ENCODE data around the gene SNX13. TPM values are rescaled to one million over a fixed set of nuclear protein-coding genes. Genes with fewer than 3 reads are reported as not detected.
A peak's percentile ranks its signal among the peaks of the same experiment; 100 is the strongest.

The SNX13 gene
- total RNA-seq, 4 donors from 2014 or later = 15.9 to 39.9 (median 35.1) TPM

DNA sequence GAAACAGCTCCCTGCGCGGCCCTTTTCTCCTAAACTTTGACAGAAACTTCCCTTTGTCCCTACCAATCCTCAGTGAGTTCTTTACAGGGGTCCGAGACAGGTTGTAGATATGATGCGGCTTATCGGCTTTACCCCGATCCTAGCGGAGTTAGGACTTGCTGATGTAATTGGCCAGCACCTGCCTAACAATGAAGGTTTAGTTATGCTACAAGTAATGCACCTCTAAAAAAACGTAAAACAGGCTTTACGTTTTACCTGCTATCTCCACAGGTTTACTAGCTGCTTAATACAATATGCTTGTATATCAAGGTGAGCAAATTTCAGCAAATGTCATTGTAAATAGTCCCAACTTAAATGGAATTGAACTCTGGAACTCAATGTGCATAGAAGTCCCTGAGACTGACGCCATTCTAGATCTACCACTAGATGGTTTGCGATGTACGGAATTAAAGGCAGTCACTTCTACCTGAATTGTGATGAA is 697 bp upstream of the SNX13 start:
- no peak for DNase-seq
- no peaks in the 10 kb centered on the region for H3K9me3 ChIP-seq

DNA sequence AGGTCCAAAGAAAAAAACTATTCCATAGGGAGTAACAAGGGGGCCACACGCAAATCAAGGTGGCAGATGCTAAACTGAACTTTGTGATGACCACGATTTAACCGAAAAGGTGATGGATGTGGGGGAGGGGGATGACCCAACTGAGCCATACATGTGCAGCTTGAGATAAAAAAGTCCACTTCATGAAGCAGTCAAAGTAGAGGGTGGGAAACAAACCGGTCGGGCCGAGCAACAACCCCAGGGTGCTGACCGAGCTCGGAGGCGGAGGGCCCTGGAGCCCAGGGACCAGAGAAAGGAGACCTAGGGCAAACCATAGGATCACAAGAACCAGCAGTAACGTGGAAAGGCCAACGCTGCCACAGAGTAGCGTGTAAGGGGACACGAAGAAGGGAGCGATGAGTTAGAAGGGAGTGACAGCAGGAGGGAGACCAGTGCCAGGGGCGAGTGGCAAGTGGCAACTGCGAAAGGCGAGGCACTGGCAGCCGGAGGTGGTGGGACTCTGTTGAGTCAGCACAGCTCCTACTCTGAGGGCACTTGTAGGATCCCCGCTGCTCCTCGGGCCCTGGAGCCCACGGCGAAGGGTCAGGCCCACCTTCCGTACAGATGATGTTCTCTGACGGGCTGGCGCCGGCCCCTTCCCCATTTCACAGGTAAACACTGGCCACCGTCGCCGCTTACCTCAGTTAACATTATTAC is 540 bp downstream of the SNX13 start:
- 0% methylated on average over 15 to 26 of the region's 29 CpGs for WGBS, 2 donors
- TF ChIP-seq, protein P1, sequence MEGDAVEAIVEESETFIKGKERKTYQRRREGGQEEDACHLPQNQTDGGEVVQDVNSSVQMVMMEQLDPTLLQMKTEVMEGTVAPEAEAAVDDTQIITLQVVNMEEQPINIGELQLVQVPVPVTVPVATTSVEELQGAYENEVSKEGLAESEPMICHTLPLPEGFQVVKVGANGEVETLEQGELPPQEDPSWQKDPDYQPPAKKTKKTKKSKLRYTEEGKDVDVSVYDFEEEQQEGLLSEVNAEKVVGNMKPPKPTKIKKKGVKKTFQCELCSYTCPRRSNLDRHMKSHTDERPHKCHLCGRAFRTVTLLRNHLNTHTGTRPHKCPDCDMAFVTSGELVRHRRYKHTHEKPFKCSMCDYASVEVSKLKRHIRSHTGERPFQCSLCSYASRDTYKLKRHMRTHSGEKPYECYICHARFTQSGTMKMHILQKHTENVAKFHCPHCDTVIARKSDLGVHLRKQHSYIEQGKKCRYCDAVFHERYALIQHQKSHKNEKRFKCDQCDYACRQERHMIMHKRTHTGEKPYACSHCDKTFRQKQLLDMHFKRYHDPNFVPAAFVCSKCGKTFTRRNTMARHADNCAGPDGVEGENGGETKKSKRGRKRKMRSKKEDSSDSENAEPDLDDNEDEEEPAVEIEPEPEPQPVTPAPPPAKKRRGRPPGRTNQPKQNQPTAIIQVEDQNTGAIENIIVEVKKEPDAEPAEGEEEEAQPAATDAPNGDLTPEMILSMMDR (IDR thresholded peaks at IDR 0.05) = no peak
- no peak for TF ChIP-seq POLR2A (IDR thresholded peaks at IDR 0.05)

More for the DNA sequence above, 697 bp upstream of the SNX13 start:
- intact Hi-C loops (cut with DNase I) = no loop called here
- H3K4me1 ChIP-seq = peaks cover 4 to 43% (median 14%) of the 10 kb centered on the region in 3 donors
- WGBS, 2 donors = 8 to 11% methylated on average over 12 of the region's 12 CpGs
- H3K27me3 ChIP-seq = no peaks in the 10 kb centered on the region
- H3K36me3 ChIP-seq = no peaks in the 10 kb centered on the region
- peak overlapping the region; percentile 76 to 97 (median 90) for H3K4me3 ChIP-seq
- TF ChIP-seq POLR2A (IDR thresholded peaks at IDR 0.05) = no peak
- TF ChIP-seq, protein P1 (IDR thresholded peaks at IDR 0.05) = no peak
- peak overlapping the region; percentile 93 to 98 (median 96) for H3K27ac ChIP-seq

DNA sequence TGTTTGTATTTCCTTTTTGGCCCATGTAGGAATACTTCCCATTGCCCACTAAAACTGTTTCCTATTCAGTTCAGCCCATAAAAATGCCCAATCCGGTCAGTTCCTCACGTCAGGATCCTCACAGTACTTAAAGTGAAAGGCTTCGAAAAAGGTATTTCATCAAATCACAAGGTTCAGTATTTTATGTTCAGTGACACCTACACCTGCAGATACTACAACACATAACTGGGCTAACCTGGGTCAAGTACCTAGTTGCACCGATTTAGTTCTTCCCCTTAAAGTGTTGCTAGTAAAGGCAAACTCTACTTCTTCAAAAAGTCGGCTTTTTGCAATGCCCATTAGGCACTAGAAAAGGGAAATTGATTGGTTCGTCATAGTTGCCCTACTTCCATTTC is 1.1 kb downstream of the SNX13 start:
- no peak for DNase-seq
- peaks cover 4 to 57% (median 14%) of the 10 kb centered on the region in 3 donors for H3K4me1 ChIP-seq
- no peak for TF ChIP-seq POLR2A (IDR thresholded peaks at IDR 0.05)
- TF ChIP-seq, protein P1 (IDR thresholded peaks at IDR 0.05) = no peak
- H3K36me3 ChIP-seq = no peaks in the 10 kb centered on the region
- H3K4me3 ChIP-seq = peak overlapping the region; percentile 76 to 97 (median 90)
- no peaks in the 10 kb centered on the region for H3K9me3 ChIP-seq
- intact Hi-C loops (cut with DNase I) = no loop called here
- H3K27ac ChIP-seq = peak overlapping the region; percentile 93 to 98 (median 96)
- 3 to 4% methylated on average over 6 of the region's 6 CpGs for WGBS, 2 donors
- no peaks in the 10 kb centered on the region for H3K27me3 ChIP-seq

More for the DNA sequence above, 540 bp downstream of the SNX13 start:
- no peak for DNase-seq
- Histone ChIP-seq H3K9me3 (no peaks in the 10 kb centered on the region), H3K27me3 (no peaks in the 10 kb centered on the region), H3K4me3 (peak overlapping the region; percentile 76 to 97 (median 90)), H3K27ac (peak overlapping the region; percentile 93 to 98 (median 96)), H3K4me1 (peaks cover 4 to 51% (median 14%) of the 10 kb centered on the region in 3 donors), H3K36me3 (no peaks in the 10 kb centered on the region)
- intact Hi-C loops (cut with DNase I) = no loop called here

DNA sequence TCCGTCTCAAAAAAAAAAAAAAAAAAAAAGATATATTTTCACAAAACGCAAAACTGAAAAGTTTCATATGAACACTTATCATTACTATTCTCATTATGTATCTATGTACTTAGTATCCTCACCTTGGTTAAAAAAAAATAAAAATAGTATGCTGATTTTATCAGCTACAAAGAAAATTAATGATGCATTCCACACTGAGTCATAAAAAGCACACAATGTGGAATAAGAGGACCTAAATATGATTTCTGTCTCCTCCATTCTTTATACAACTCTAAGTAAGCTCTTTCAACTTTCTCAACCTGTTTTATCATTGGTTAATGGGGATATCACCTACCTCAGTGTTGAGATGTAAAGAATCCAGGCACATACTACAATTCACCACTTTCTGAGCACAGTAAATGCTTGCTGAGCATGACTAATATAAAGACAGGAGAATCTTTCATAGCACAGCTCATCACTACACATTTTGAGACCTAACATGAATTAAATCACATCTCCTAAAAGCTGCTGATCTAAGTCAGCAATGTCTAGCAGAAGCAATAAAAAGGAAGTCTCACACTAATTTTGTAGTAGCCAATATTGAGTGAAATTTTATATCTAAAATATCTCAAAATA is 2.7 kb downstream of the SNX13 start:
- 68 to 86% methylated on average over 2 of the region's 2 CpGs for WGBS, 2 donors
- Histone ChIP-seq H3K9me3 (no peaks in the 10 kb centered on the region), H3K4me3 (peak overlapping the region in 3 of 4 donors; percentile 76 to 97 (median 86)), H3K36me3 (no peaks in the 10 kb centered on the region), H3K27me3 (no peaks in the 10 kb centered on the region), H3K27ac (peak overlapping the region in 1 of 4 donors; percentile 93), H3K4me1 (peaks cover 4 to 64% (median 14%) of the 10 kb centered on the region in 3 donors)
- intact Hi-C loops (cut with DNase I) = no loop called here
- TF ChIP-seq, protein P1 (IDR thresholded peaks at IDR 0.05) = no peak
- no peak for TF ChIP-seq POLR2A (IDR thresholded peaks at IDR 0.05)
- DNase-seq = no peak

DNA sequence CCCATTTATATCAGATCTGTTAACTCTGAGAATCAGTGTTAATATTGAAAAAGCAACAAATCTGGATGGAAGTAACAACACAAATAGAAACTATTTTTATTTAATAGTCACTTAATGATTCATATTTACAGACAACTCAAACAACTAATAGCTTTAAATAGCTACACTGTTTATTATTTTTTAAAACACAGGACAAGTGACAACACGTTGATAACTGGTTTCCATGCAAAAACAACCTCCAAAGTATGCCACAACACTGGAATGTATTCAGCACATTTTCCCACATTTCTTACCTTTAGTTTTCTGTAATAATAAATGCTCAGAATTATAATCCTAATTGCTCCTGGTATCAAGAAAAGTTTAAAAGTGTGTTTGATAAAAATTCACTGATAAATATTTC is 4.0 kb downstream of the SNX13 start:
- intact Hi-C loops (cut with DNase I) = no loop called here
- no peak overlapping the region for H3K27ac ChIP-seq
- no peak for TF ChIP-seq POLR2A (IDR thresholded peaks at IDR 0.05)
- TF ChIP-seq, protein P1 (IDR thresholded peaks at IDR 0.05) = no peak
- H3K4me1 ChIP-seq = peaks cover 4 to 72% (median 13%) of the 10 kb centered on the region in 3 donors
- no peaks in the 10 kb centered on the region for H3K27me3 ChIP-seq
- no peaks in the 10 kb centered on the region for H3K9me3 ChIP-seq
- H3K36me3 ChIP-seq = no peaks in the 10 kb centered on the region
- H3K4me3 ChIP-seq = no peak overlapping the region
- no peak for DNase-seq
- 30 to 50% methylated on average over 1 of the region's 1 CpG for WGBS, 2 donors

All from esophagus squamous epithelium (tissue), 5 donors.